Spleen (tissue), 11 donors: Measurements from ENCODE around the gene DSCAML1. TPM values are rescaled to one million over a fixed set of nuclear protein-coding genes. Genes with fewer than 3 reads are reported as not detected.

Source experiments
- DNase-seq: peaks from one replicate; pipeline ENCODE4 v3.0.0-alpha.2; 2020
- H3K27ac ChIP-seq, 8 donors: fragments of 200-600 bp; sonication (generic) in 7 of 8; 1 replicate in 4 of 8; 2 replicates in 4 of 8; pipeline versions ENCODE4 v1.5.0 to v1.8.0; 2016 to 2021; ENCODE audit warnings: inconsistent platforms in 4 of 8, mild to moderate bottlenecking in 4 of 8, moderate library complexity in 1 of 8
- H3K27me3 ChIP-seq, 7 donors: fragments of 200-600 bp; sonication (generic) in 6 of 7; replicated peaks in 1 of 7; 1 replicate in 4 of 7; 2 replicates in 3 of 7; pipeline versions ENCODE4 v1.5.0 to v1.8.0; 2016 to 2021; ENCODE audit warnings: inconsistent platforms in 3 of 7, mild to moderate bottlenecking in 1 of 7
- H3K36me3 ChIP-seq, 6 donors: fragments of 200-600 bp; sonication (generic) in 5 of 6; 1 replicate in 4 of 6; 2 replicates in 2 of 6; pipeline versions ENCODE4 v1.5.0 to v1.8.0; 2016 to 2021; ENCODE audit warnings: inconsistent platforms in 2 of 6
- H3K4me1 ChIP-seq, 6 donors: fragments of 200-600 bp; sonication (generic) in 5 of 6; 1 replicate in 3 of 6; 2 replicates in 3 of 6; pipeline versions ENCODE4 v1.5.0 to v1.8.0; 2016 to 2021; ENCODE audit warnings: inconsistent platforms in 3 of 6
- H3K4me3 ChIP-seq, 8 donors: fragments of 200-600 bp; sonication (generic) in 7 of 8; 1 replicate in 4 of 8; 2 replicates in 4 of 8; pipeline versions ENCODE4 v1.5.0 to v1.8.0; 2016 to 2021; ENCODE audit warnings: inconsistent platforms in 4 of 8, mild to moderate bottlenecking in 4 of 8, moderate library complexity in 2 of 8
- H3K9me3 ChIP-seq, 8 donors: fragments of 200-600 bp; sonication (generic) in 7 of 8; 1 replicate in 4 of 8; 2 replicates in 4 of 8; pipeline versions ENCODE4 v1.5.0 to v1.8.0; 2016 to 2021; ENCODE audit warnings: inconsistent platforms in 4 of 8
- POLR2A ChIP-seq, 3 donors: fragments of 450-650 bp; IDR thresholded peaks; one replicate each; pipeline ENCODE4 v1.5.1; 2017; ENCODE audit warnings: antibody characterized with exemption in 3 of 3, mild to moderate bottlenecking in 1 of 3
- POLR2AphosphoS5 ChIP-seq, 3 donors: sonication (generic); formaldehyde crosslinking; IDR thresholded peaks; one replicate each; pipeline ENCODE4 v1.5.1; 2017; ENCODE audit warnings: antibody characterized with exemption in 3 of 3
- WGBS, 5 donors: extraction: QIAGEN DNeasy Blood & Tissue Kit in 3 of 5; methylation state at CpG; one replicate each; pipeline versions ENCODE4 v1.1.5 to v1.1.7; 2013 to 2018; 5-methylcytosine and 5-hydroxymethylcytosine counted together
- intact Hi-C: fragments of 100-400 bp; cut with DNase I; formaldehyde crosslinking; loops from one replicate; pipeline ENCODE4 v1.15.0; 2023; ENCODE audit warnings: low total_unique reads
- polyA plus RNA-seq, 3 donors: library from polyadenylated mRNA; stranded (reverse); fragments of 200-250 nt; gene quantifications; one replicate each; pipeline ENCODE4 v1.2.1, GENCODE V29; 2013
- total RNA-seq, 7 donors: library from RNA; depleted of rRNA in 3 of 7; stranded (reverse); fragments of >200 nt in 3 of 7; fragmentation: NEBNext Ultra II Directional in 4 of 7; extraction: Animal tissue kit (Norgen Biotek cat#: 25700) in 4 of 7; gene quantifications; one replicate each; pipeline versions ENCODE4 v1.1.0 to v1.2.1, GENCODE V29; 2016 to 2021
- TF ChIP-seq, protein P1 (sequence below), 11 experiments: fragments of 200-600 bp in 7 of 11; fragments of 450-650 bp in 4 of 11; sonication (generic) in 4 of 11; IDR thresholded peaks in 8 of 11; conservative IDR thresholded peaks in 3 of 11; 1 replicate in 7 of 11; 2 replicates in 4 of 11; pipeline versions ENCODE4 v1.4.0 to v1.8.0; 2016 to 2021; ENCODE audit warnings: antibody characterized with exemption in 11 of 11, inconsistent platforms in 4 of 11, mild to moderate bottlenecking in 1 of 11
- donor health status: healthy with polysubstance abuse.
- donor health status: DM: no; HTN: no; CAD: no; lungs with moderate emphysema.
- donor health status: DM: no; HTN: no; CAD: no.
- donor health status: Bipolar disorder and iron deficiency.
- donor health status: healthy.
- donor health status: DM: no; HTN: no; CAD: no.
- donor health status: DM: yes; HTN: yes; CAD: no.

DSCAML1 gene
- total and polyA plus RNA-seq, 10 donors, result 0.07 to 10.7 (median 2.3) TPM

GRCh38 chr11:117528097-117528721 lies 268.8 kb downstream of the DSCAML1 start:
- DNase-seq, result no peak

GRCh38 chr11:117527271-117527670 lies 269.7 kb downstream of the DSCAML1 start:
- no peak overlapping the region for H3K27ac ChIP-seq
- 74 to 92% (median 80%) methylated on average over 7 of the region's 7 CpGs for WGBS, 5 donors

More at GRCh38 chr11:117528097-117528721, 268.8 kb downstream of the DSCAML1 start:
- no peaks in the 10 kb centered on the region for H3K9me3 ChIP-seq
- intact Hi-C loops, result no loop called here
- H3K36me3 ChIP-seq, result no peaks in the 10 kb centered on the region
- no peak overlapping the region for H3K4me3 ChIP-seq
- WGBS, 5 donors, result 79 to 83% (median 80%) methylated on average over 12 of the region's 12 CpGs
- H3K4me1 ChIP-seq, result no peaks in the 10 kb centered on the region
- no peak overlapping the region for H3K27ac ChIP-seq
- TF ChIP-seq POLR2A (IDR thresholded peaks at IDR 0.05) (no peak), POLR2AphosphoS5 (IDR thresholded peaks at IDR 0.05) (no peak)
- TF ChIP-seq, protein P1, sequence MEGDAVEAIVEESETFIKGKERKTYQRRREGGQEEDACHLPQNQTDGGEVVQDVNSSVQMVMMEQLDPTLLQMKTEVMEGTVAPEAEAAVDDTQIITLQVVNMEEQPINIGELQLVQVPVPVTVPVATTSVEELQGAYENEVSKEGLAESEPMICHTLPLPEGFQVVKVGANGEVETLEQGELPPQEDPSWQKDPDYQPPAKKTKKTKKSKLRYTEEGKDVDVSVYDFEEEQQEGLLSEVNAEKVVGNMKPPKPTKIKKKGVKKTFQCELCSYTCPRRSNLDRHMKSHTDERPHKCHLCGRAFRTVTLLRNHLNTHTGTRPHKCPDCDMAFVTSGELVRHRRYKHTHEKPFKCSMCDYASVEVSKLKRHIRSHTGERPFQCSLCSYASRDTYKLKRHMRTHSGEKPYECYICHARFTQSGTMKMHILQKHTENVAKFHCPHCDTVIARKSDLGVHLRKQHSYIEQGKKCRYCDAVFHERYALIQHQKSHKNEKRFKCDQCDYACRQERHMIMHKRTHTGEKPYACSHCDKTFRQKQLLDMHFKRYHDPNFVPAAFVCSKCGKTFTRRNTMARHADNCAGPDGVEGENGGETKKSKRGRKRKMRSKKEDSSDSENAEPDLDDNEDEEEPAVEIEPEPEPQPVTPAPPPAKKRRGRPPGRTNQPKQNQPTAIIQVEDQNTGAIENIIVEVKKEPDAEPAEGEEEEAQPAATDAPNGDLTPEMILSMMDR (IDR thresholded peaks at IDR 0.05 in 8 of 11, conservative IDR thresholded peaks at IDR 0.05 in 3 of 11), result no peak
- peaks cover 0 to 8% (median 0%) of the 10 kb centered on the region in 7 donors for H3K27me3 ChIP-seq

GRCh38 chr11:117525866-117526542 lies 271.0 kb downstream of the DSCAML1 start:
- whole genome bisulfite sequencing, 5 donors, result 78 to 93% (median 91%) methylated on average over 10 of the region's 10 CpGs
- DNase-seq, result no peak
- intact Hi-C loops, result no loop called here
- TF ChIP-seq POLR2AphosphoS5 (IDR thresholded peaks at IDR 0.05), result no peak
- TF ChIP-seq, protein P1 (IDR thresholded peaks at IDR 0.05 in 8 of 11, conservative IDR thresholded peaks at IDR 0.05 in 3 of 11), result no peak
- TF ChIP-seq POLR2A (IDR thresholded peaks at IDR 0.05), result no peak
- Histone ChIP-seq H3K4me3 (no peak overlapping the region), H3K4me1 (no peaks in the 10 kb centered on the region), H3K27me3 (peaks cover 0 to 8% (median 0%) of the 10 kb centered on the region in 7 donors), H3K9me3 (no peaks in the 10 kb centered on the region), H3K27ac (no peak overlapping the region), H3K36me3 (no peaks in the 10 kb centered on the region)

More at GRCh38 chr11:117527271-117527670, 269.7 kb downstream of the DSCAML1 start:
- TF ChIP-seq, protein P1 (IDR thresholded peaks at IDR 0.05 in 8 of 11, conservative IDR thresholded peaks at IDR 0.05 in 3 of 11), result no peak
- TF ChIP-seq POLR2AphosphoS5 (IDR thresholded peaks at IDR 0.05) (no peak), POLR2A (IDR thresholded peaks at IDR 0.05) (no peak)
- H3K4me1 ChIP-seq, result no peaks in the 10 kb centered on the region
- no peaks in the 10 kb centered on the region for H3K36me3 ChIP-seq
- no peak for DNase-seq
- H3K9me3 ChIP-seq, result no peaks in the 10 kb centered on the region
- no peak overlapping the region for H3K4me3 ChIP-seq
- H3K27me3 ChIP-seq, result peaks cover 0 to 8% (median 0%) of the 10 kb centered on the region in 7 donors
- intact Hi-C loops, result no loop called here
